Endothelial cell of umbilical vein (primary cell): Measurements from ENCODE around the gene CDH2. TPM values are rescaled to one million over a fixed set of nuclear protein-coding genes. Genes with fewer than 3 reads are reported as not detected.

ENCODE experiments used
- BruUV-seq: library from RNA; stranded (reverse); fragments of 400-500 nt; replicated peaks from 2 replicates; lab custom pipeline; 2021; lab: Mats Ljungman, UMichigan
- CTCF ChIA-PET: fragments of 300-600, 350-600 bp; sonication (Branson Sonifier 250); formaldehyde crosslinking; loops from one replicate; lab custom pipeline; 2021; ENCODE audit warnings: antibody characterized with exemption, inconsistent platforms; lab: Charles Lee
- POLR2A ChIA-PET: fragments of 300-600, 350-600 bp; sonication (Branson Sonifier 250); formaldehyde crosslinking; loops from one replicate; lab custom pipeline; 2021; ENCODE audit warnings: antibody characterized with exemption, inconsistent platforms; lab: Charles Lee
- DNase-seq: peaks from one replicate; pipeline ENCODE4 v3.0.0-alpha.2; 2011; ENCODE audit warnings: low read depth, low spot score
- FAIRE-seq: peaks from 2 replicates; lab custom pipeline; 2011; peaks lifted over from hg19 to GRCh38; lab: Jason Lieb, UNC
- H2AFZ ChIP-seq: 2 replicates; pipeline ENCODE4 v1.6.0; 2012; ENCODE audit warnings: low read depth, low read length, control low read depth, inconsistent platforms
- H3K27ac ChIP-seq: 2 replicates; pipeline ENCODE4 v1.5.1; 2011; ENCODE audit warnings: low read depth, mild to moderate bottlenecking, control low read depth, low read length, moderate library complexity; ENCODE audit not compliant: insufficient read depth
- H3K27me3 ChIP-seq, 2 experiments: 2 replicates each; pipeline versions ENCODE4 v1.6.0 to v1.6.1; 2011; ENCODE audit warnings: low read length in 2 of 2, mixed read lengths in 1 of 2; ENCODE audit not compliant: control insufficient read depth in 2 of 2, insufficient read depth in 2 of 2
- H3K36me3 ChIP-seq, 2 experiments: 2 replicates in 1 of 2; 3 replicates in 1 of 2; pipeline ENCODE4 v1.5.1; 2011; ENCODE audit warnings: low read length in 2 of 2, mild to moderate bottlenecking in 1 of 2, moderate library complexity in 1 of 2; ENCODE audit not compliant: control insufficient read depth in 2 of 2, insufficient read depth in 2 of 2; ENCODE audit errors: extremely low read depth in 1 of 2
- H3K4me1 ChIP-seq: 3 replicates; pipeline ENCODE4 v1.5.1; 2011; ENCODE audit warnings: mild to moderate bottlenecking, low read length; ENCODE audit not compliant: control insufficient read depth, insufficient read depth; ENCODE audit errors: extremely low read depth
- H3K4me2 ChIP-seq: 2 replicates; pipeline ENCODE4 v1.6.1; 2011; ENCODE audit warnings: low read length, control low read depth, mixed read lengths; ENCODE audit not compliant: insufficient read depth
- H3K4me3 ChIP-seq, 3 experiments: fragments of 200-600 bp in 1 of 3; sonication (generic), shearing (Covaris generic) in 1 of 3; replicated peaks in 1 of 3; 2 replicates each; pipeline ENCODE4 v1.5.1; 2011 to 2016; ENCODE audit warnings: control low read depth in 3 of 3, low read length in 3 of 3, mild to moderate bottlenecking in 2 of 3, inconsistent platforms in 1 of 3, low read depth in 1 of 3, moderate library complexity in 1 of 3; ENCODE audit not compliant: insufficient read depth in 1 of 3
- H3K79me2 ChIP-seq: 2 replicates; pipeline ENCODE4 v1.6.0; 2012; ENCODE audit warnings: low read length, inconsistent platforms; ENCODE audit not compliant: control insufficient read depth, insufficient read depth
- H3K9ac ChIP-seq: replicated peaks from 2 replicates; pipeline ENCODE3; 2011; ENCODE audit warnings: low read length, control low read depth; ENCODE audit not compliant: insufficient read depth; ENCODE audit errors: extremely low read depth
- H3K9me1 ChIP-seq: replicated peaks from 3 replicates; pipeline ENCODE4 v1.6.0; 2011; ENCODE audit warnings: mild to moderate bottlenecking, low read length; ENCODE audit not compliant: control insufficient read depth, insufficient read depth; ENCODE audit errors: extremely low read depth
- H3K9me3 ChIP-seq: replicated peaks from 2 replicates; pipeline ENCODE4 v1.5.1; 2012; ENCODE audit warnings: low read length, inconsistent platforms; ENCODE audit not compliant: control insufficient read depth, insufficient read depth
- H4K20me1 ChIP-seq: replicated peaks from 2 replicates; pipeline ENCODE3; 2011; ENCODE audit warnings: mild to moderate bottlenecking, low read length; ENCODE audit not compliant: control insufficient read depth, insufficient read depth; ENCODE audit errors: extremely low read depth
- EZH2 ChIP-seq: IDR thresholded peaks from 2 replicates; pipeline ENCODE4 v1.6.1; 2012; ENCODE audit warnings: borderline replicate concordance, low read depth, mild to moderate bottlenecking, moderate library complexity, low read length, inconsistent platforms; ENCODE audit not compliant: severe bottlenecking
- FOS ChIP-seq: IDR thresholded peaks from 2 replicates; pipeline ENCODE4 v1.6.1; 2011; ENCODE audit warnings: mild to moderate bottlenecking, low read length, moderate library complexity, borderline replicate concordance; ENCODE audit not compliant: insufficient read depth
- GATA2 ChIP-seq: IDR thresholded peaks from 2 replicates; pipeline ENCODE4 v1.7.0; 2011; ENCODE audit warnings: low read depth, mild to moderate bottlenecking, moderate library complexity, mixed read lengths, low read length; ENCODE audit not compliant: insufficient read length, insufficient read depth
- JUN ChIP-seq: IDR thresholded peaks from 2 replicates; pipeline ENCODE4 v1.6.1; 2011; ENCODE audit warnings: borderline replicate concordance, low read depth; ENCODE audit not compliant: insufficient read length, insufficient read depth
- MYC ChIP-seq: IDR thresholded peaks from one replicate; pipeline ENCODE4 v1.6.1; 2011; ENCODE audit warnings: mild to moderate bottlenecking, low read depth, low read length
- POLR2A ChIP-seq: IDR thresholded peaks from 2 replicates; pipeline ENCODE4 v1.6.1; 2012; ENCODE audit warnings: low read depth, mild to moderate bottlenecking, control low read depth, low read length
- POLR2AphosphoS5 ChIP-seq: IDR thresholded peaks from 2 replicates; pipeline ENCODE4 v1.6.1; 2012; ENCODE audit warnings: low read depth, mild to moderate bottlenecking, control low read depth, low read length, moderate library complexity; ENCODE audit not compliant: insufficient read depth
- dilution Hi-C: fragments of 300-500 bp; cut with MboI; formaldehyde crosslinking; loops from one replicate; pipeline ENCODE4 v1.15.0; 2019; ENCODE audit warnings: low sequenced_read_pairs; ENCODE audit not compliant: extremely low pct_ligation_motif_present
- intact Hi-C: fragments of 100-400 bp; cut with micrococcal nuclease; formaldehyde crosslinking; loops from one replicate; pipeline ENCODE4 v1.10.0; 2022
- polyA plus RNA-seq, 4 experiments: library from polyadenylated mRNA; depleted of rRNA in 3 of 4; stranded (reverse) in 3 of 4; unstranded in 1 of 4; fragments of >200 nt; gene quantifications; 2 replicates each; pipeline versions ENCODE4 v1.2.1 to v1.2.3, GENCODE V29; 2011 to 2012; ENCODE audit warnings: missing spikeins in 1 of 4
- total RNA-seq: library from RNA; stranded (reverse); gene quantifications from 2 replicates; pipeline ENCODE4 v1.2.3, GENCODE V29; 2021
- TF ChIP-seq, protein P1 (sequence below), 2 donors: IDR thresholded peaks; 1 replicate in 1 of 2; 2 replicates in 1 of 2; pipeline ENCODE4 v1.5.1; 2011; ENCODE audit warnings: low read length in 2 of 2, mild to moderate bottlenecking in 2 of 2, moderate library complexity in 2 of 2, control low read depth in 1 of 2, inconsistent platforms in 1 of 2, low read depth in 1 of 2; ENCODE audit not compliant: insufficient read depth in 1 of 2; ENCODE audit errors: extremely low read depth in 1 of 2
- TF ChIP-seq, protein P2 (sequence below): IDR thresholded peaks from 2 replicates; pipeline ENCODE4 v1.6.1; 2011; ENCODE audit not compliant: insufficient read depth, insufficient read length

CDH2 gene
- total and polyA plus RNA-seq, 2 donors (not counting 3 experiments of a cell fraction or from before 2014, with no cell fraction given) = 37.6 to 59.5 TPM

DNA sequence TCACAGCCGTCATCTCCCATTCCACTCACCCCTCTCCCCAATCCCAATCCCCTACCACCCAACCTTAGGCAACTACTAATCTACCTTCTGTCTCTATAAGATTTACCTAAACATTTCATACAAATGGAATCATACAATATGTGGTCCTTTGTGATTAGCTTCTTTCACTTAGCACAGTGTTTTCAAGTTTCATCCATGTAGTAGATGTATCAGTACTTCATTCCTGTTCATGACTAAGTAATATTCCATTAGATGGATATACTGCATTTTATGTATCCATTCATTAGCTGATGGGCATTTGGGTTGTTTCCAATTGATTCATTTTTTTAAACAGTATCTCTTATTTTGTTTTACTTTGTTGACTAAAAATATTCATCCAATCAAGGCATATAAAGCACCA lies 109.6 kb downstream of the CDH2 start:
- TF ChIP-seq, protein P1, sequence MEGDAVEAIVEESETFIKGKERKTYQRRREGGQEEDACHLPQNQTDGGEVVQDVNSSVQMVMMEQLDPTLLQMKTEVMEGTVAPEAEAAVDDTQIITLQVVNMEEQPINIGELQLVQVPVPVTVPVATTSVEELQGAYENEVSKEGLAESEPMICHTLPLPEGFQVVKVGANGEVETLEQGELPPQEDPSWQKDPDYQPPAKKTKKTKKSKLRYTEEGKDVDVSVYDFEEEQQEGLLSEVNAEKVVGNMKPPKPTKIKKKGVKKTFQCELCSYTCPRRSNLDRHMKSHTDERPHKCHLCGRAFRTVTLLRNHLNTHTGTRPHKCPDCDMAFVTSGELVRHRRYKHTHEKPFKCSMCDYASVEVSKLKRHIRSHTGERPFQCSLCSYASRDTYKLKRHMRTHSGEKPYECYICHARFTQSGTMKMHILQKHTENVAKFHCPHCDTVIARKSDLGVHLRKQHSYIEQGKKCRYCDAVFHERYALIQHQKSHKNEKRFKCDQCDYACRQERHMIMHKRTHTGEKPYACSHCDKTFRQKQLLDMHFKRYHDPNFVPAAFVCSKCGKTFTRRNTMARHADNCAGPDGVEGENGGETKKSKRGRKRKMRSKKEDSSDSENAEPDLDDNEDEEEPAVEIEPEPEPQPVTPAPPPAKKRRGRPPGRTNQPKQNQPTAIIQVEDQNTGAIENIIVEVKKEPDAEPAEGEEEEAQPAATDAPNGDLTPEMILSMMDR (IDR thresholded peaks at IDR 0.05; ENCODE audit: extremely low read depth in 1 of 2, insufficient read depth in 1 of 2, low read depth in 1 of 2, low read length in 2 of 2) = no peak
- no peak for TF ChIP-seq EZH2
- TF ChIP-seq, protein P2, sequence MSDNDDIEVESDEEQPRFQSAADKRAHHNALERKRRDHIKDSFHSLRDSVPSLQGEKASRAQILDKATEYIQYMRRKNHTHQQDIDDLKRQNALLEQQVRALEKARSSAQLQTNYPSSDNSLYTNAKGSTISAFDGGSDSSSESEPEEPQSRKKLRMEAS = no peak
- TF ChIP-seq POLR2A = no peak
- TF ChIP-seq POLR2AphosphoS5 = no peak
- no peak for TF ChIP-seq MYC
- TF ChIP-seq GATA2 = no peak
- no peak for TF ChIP-seq FOS
- TF ChIP-seq JUN = no peak
- no peak for FAIRE-seq
- H3K27me3 ChIP-seq = no peaks in the 10 kb centered on the region
- POLR2A ChIA-PET = no interaction called here
- dilution Hi-C loops = no loop called here
- H3K4me2 ChIP-seq = no peak overlapping the region
- no peak overlapping the region for H3K27ac ChIP-seq
- DNase-seq = no peak
- peaks cover 25% of the 10 kb centered on the region for H3K4me1 ChIP-seq
- no peaks in the 10 kb centered on the region for H3K9me1 ChIP-seq
- BruUV-seq = no TSS peak
- H3K4me3 ChIP-seq = no peak overlapping the region
- CTCF ChIA-PET = interaction anchor here (1.2 kb wide), 1 partner anchor 317 kb away, joined by 3 read pairs; no protein-coding TSS in a partner anchor
- H3K9ac ChIP-seq = no peak overlapping the region
- H4K20me1 ChIP-seq = peaks cover 3% of the 10 kb centered on the region
- intact Hi-C loops = no loop called here
- H3K9me3 ChIP-seq = no peaks in the 10 kb centered on the region
- H3K36me3 ChIP-seq = no peaks in the 10 kb centered on the region
- no peak overlapping the region for H2AFZ ChIP-seq
- H3K79me2 ChIP-seq = peaks cover 16% of the 10 kb centered on the region
